HepG2 (cell line): ENCODE data around the gene SASS6. TPM values are rescaled to one million over a fixed set of nuclear protein-coding genes. Genes with fewer than 3 reads are reported as not detected.

Experiments
- ARID2 ChIP-seq: sonication (generic); formaldehyde crosslinking; IDR thresholded peaks from 2 replicates; pipeline ENCODE4 v1.8.1; 2022; ENCODE audit warnings: mild to moderate bottlenecking, missing genetic modification reagents, borderline replicate concordance
- ARNT ChIP-seq: fragments of 450-650 bp; IDR thresholded peaks from 2 replicates; pipeline ENCODE4 v1.6.1; 2017
- BRCA1 ChIP-seq: sonication (generic); formaldehyde crosslinking; IDR thresholded peaks from 2 replicates; pipeline ENCODE4 v1.4.0; 2020; ENCODE audit warnings: missing genetic modification reagents
- CENPT ChIP-seq: sonication (generic); formaldehyde crosslinking; IDR thresholded peaks from 2 replicates; pipeline ENCODE4 v1.8.0; 2022; ENCODE audit warnings: low read depth, mild to moderate bottlenecking, moderate library complexity, missing genetic modification reagents
- CERS6 ChIP-seq: sonication (generic); formaldehyde crosslinking; IDR thresholded peaks from 2 replicates; pipeline ENCODE4 v1.5.0; 2020; ENCODE audit warnings: missing genetic modification reagents
- FOXP1 ChIP-seq, 2 experiments: fragments of 450-650 bp in 1 of 2; IDR thresholded peaks; 2 replicates each; pipeline ENCODE4 v1.6.1; 2017 to 2018; ENCODE audit warnings: antibody characterized with exemption in 1 of 2
- GPN1 ChIP-seq: sonication (generic); formaldehyde crosslinking; IDR thresholded peaks from 2 replicates; pipeline ENCODE4 v1.5.1; 2020; ENCODE audit warnings: missing genetic modification reagents, borderline replicate concordance
- HHEX ChIP-seq: IDR thresholded peaks from 2 replicates; pipeline ENCODE4 v1.6.1; 2016; ENCODE audit warnings: control low read depth
- HIVEP1 ChIP-seq: sonication (generic); formaldehyde crosslinking; IDR thresholded peaks from 2 replicates; pipeline ENCODE4 v1.4.0; 2020; ENCODE audit warnings: mild to moderate bottlenecking, missing genetic modification reagents
- LRRFIP1 ChIP-seq: sonication (generic); formaldehyde crosslinking; conservative IDR thresholded peaks from 2 replicates; pipeline ENCODE4 v1.4.0; 2020; ENCODE audit warnings: missing genetic modification reagents
- MAFF ChIP-seq: IDR thresholded peaks from 2 replicates; pipeline ENCODE4 v1.6.1; 2011; ENCODE audit warnings: low read depth, low read length, improper control_type of control experiment
- MAFK ChIP-seq, 2 experiments: IDR thresholded peaks in 1 of 2; conservative IDR thresholded peaks in 1 of 2; 2 replicates each; pipeline ENCODE4 v1.6.1; 2011; ENCODE audit warnings: improper control_type of control experiment in 2 of 2, low read length in 2 of 2
- MXD3 ChIP-seq: IDR thresholded peaks from 2 replicates; pipeline ENCODE4 v1.6.1; 2016; ENCODE audit warnings: mild to moderate bottlenecking, missing biosample characterization, missing genetic modification reagents
- PRDM10 ChIP-seq: sonication (generic); formaldehyde crosslinking; IDR thresholded peaks from 2 replicates; pipeline ENCODE4 v1.4.0; 2020; ENCODE audit warnings: low read depth, missing genetic modification reagents
- RARG ChIP-seq: sonication (generic); formaldehyde crosslinking; IDR thresholded peaks from 2 replicates; pipeline ENCODE4 v1.4.0; 2020; ENCODE audit warnings: low read depth, mild to moderate bottlenecking, missing genetic modification reagents
- RXRA ChIP-seq: sonication (generic); formaldehyde crosslinking; IDR thresholded peaks from 2 replicates; pipeline ENCODE4 v1.5.1; 2020; ENCODE audit warnings: missing genetic modification reagents
- SALL2 ChIP-seq: sonication (generic); formaldehyde crosslinking; IDR thresholded peaks from 2 replicates; pipeline ENCODE4 v1.8.1; 2023; ENCODE audit warnings: mild to moderate bottlenecking, missing genetic modification reagents, inconsistent platforms
- SAP130 ChIP-seq: IDR thresholded peaks from 2 replicates; pipeline ENCODE4 v1.6.1; 2016; ENCODE audit warnings: low read depth
- SATB2 ChIP-seq: sonication (generic); formaldehyde crosslinking; IDR thresholded peaks from 2 replicates; pipeline ENCODE4 v1.5.0; 2020; ENCODE audit warnings: missing genetic modification reagents
- SMAD3 ChIP-seq: sonication (generic); formaldehyde crosslinking; IDR thresholded peaks from 2 replicates; pipeline ENCODE4 v1.4.0; 2020; ENCODE audit warnings: missing genetic modification reagents
- SOX6 ChIP-seq, 2 experiments: fragments of 450-650 bp in 1 of 2; sonication (generic) in 1 of 2; formaldehyde crosslinking in 1 of 2; IDR thresholded peaks; 2 replicates each; pipeline versions ENCODE4 v1.4.0 to v1.6.1; 2017 to 2020; ENCODE audit warnings: antibody characterized with exemption in 1 of 2, mild to moderate bottlenecking in 1 of 2, missing genetic modification reagents in 1 of 2
- U2AF2 ChIP-seq: fragments of 200-400 bp; formaldehyde crosslinking; IDR thresholded peaks from 2 replicates; pipeline ENCODE4 v1.6.1; 2017; ENCODE audit warnings: low read depth, mild to moderate bottlenecking, low read length
- ZNF24 ChIP-seq: fragments of 450-650 bp; IDR thresholded peaks from 2 replicates; pipeline ENCODE4 v1.6.1; 2017; ENCODE audit warnings: antibody characterized with exemption, mild to moderate bottlenecking
- ZNF557 ChIP-seq: sonication (generic); formaldehyde crosslinking; IDR thresholded peaks from 2 replicates; pipeline ENCODE4 v1.4.0; 2020; ENCODE audit warnings: missing genetic modification reagents
- polyA plus RNA-seq, 8 experiments: library from polyadenylated mRNA; depleted of rRNA in 3 of 8; stranded (reverse) in 7 of 8; unstranded in 1 of 8; fragments of >200 nt; fragmentation: Illumina TruSeq in 4 of 8; extraction: Trizol in 4 of 8; gene quantifications; 2 replicates each; pipeline versions ENCODE4 v1.2.1 to v1.2.3, GENCODE V29; 2011 to 2016; ENCODE audit warnings: low read depth in 4 of 8, missing spikeins in 1 of 8, mixed read lengths in 1 of 8; ENCODE audit not compliant: insufficient read depth in 1 of 8
- total RNA-seq, 5 experiments: library from RNA; depleted of rRNA; stranded (reverse); fragments of >200 nt; fragmentation: Illumina TruSeq; extraction: Trizol; gene quantifications; 2 replicates each; pipeline ENCODE4 v1.2.3, GENCODE V29; 2016; ENCODE audit warnings: low read depth in 1 of 5
- TF ChIP-seq, protein P1 (sequence below): sonication (generic); formaldehyde crosslinking; IDR thresholded peaks from 2 replicates; pipeline ENCODE4 v1.8.1; 2023; ENCODE audit warnings: missing genetic modification reagents, mild to moderate bottlenecking, borderline replicate concordance

SASS6 gene
- total and polyA plus RNA-seq, 2 of the 13 experiments (the other 11 are each of a cell fraction or from before 2014, with no cell fraction given), result 2.3 to 10.7 TPM

DNA sequence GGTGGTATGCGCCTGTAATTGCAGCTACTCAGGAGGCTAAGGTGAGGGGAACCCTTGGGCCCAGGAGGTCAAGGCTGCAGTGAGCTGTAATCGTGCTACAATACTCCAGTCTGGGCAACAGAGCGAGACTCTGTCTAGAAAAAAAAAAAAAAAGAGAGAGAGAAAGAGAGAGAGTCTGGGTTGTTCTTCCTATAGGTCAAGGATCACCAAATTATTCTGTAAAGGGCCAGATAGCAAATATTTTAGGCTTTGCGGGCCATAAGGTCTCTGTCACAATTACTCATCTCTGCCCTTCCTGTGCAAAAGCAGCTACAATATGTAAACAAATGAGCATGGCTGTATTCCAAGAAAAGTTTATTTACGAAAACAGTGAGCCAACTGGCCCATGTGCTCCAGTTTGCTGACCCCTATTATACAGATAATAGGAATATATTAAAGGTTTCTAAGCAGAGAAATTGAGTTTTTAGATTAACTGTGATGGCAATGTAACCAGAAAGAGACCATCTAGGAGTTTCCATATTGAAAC is 2.1 kb downstream of the SASS6 start (continued):
- TF ChIP-seq MXD3 (CRISPR knock-in tag) (no peak), MAFK (conservative IDR thresholded peaks at IDR 0.05 in 1 of 2, IDR thresholded peaks at IDR 0.05 in 1 of 2; ENCODE audit: low read length in 2 of 2) (no peak), HHEX (CRISPR knock-in tag) (peak; percentile 79), LRRFIP1 (no peak), CENPT (no peak), CERS6 (CRISPR knock-in tag) (no peak), BRCA1 (CRISPR knock-in tag) (no peak), SAP130 (CRISPR knock-in tag) (peak; percentile 84), SMAD3 (CRISPR knock-in tag) (no peak), HIVEP1 (no peak), RXRA (CRISPR knock-in tag) (peak; percentile 13; the same call in 1 of the 2 replicates), GPN1 (no peak), FOXP1 (IDR thresholded peaks at IDR 0.05) (no peak), FOXP1 (CRISPR knock-in tag; IDR thresholded peaks at IDR 0.05) (peak; percentile 68), RARG (CRISPR knock-in tag) (no peak), MAFF (no peak), PRDM10 (no peak), ZNF557 (CRISPR knock-in tag) (no peak), U2AF2 (no peak), ZNF24 (no peak), SALL2 (no peak), ARNT (no peak), SOX6 (IDR thresholded peaks at IDR 0.05) (no peak), SOX6 (CRISPR knock-in tag; IDR thresholded peaks at IDR 0.05) (peak; percentile 51; the same call in 1 of the 2 replicates), ARID2 (CRISPR knock-in tag) (no peak), SATB2 (CRISPR knock-in tag) (no peak)
- TF ChIP-seq, protein P1, sequence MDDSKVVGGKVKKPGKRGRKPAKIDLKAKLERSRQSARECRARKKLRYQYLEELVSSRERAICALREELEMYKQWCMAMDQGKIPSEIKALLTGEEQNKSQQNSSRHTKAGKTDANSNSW, result no peak
